Activated CD4-positive, alpha-beta memory T cell treated with anti-CD3 and anti-CD28 coated beads for 36 hours (primary cell): ENCODE measurements around the gene PLEKHA4. TPM values are rescaled to one million over a fixed set of nuclear protein-coding genes. Genes with fewer than 3 reads are reported as not detected.
"Not testable (repeated sequence)": the region's sequence is repeated elsewhere in the genome, so short reads cannot be mapped to it uniquely, and the experiment has no call there.

Experiments used
- CTCF ChIA-PET: fragments of 350-600 bp; sonication (Branson Sonifier 250); formaldehyde crosslinking; loops from one replicate; lab custom pipeline; 2021; ENCODE audit warnings: antibody characterized with exemption, inconsistent platforms; lab: Charles Lee
- POLR2A ChIA-PET: fragments of 350-600 bp; sonication (Branson Sonifier 250); formaldehyde crosslinking; loops from one replicate; lab custom pipeline; 2021; ENCODE audit warnings: antibody characterized with exemption; lab: Charles Lee
- DNase-seq: peaks from one replicate; pipeline ENCODE4 v3.0.0-alpha.2; 2020
- H3K27ac Mint-ChIP-seq: one replicate; pipeline ENCODE4 v1.8.0; 2021; ENCODE audit warnings: mixed read lengths
- H3K27me3 Mint-ChIP-seq: one replicate; pipeline ENCODE4 v1.8.0; 2021; ENCODE audit warnings: mixed read lengths
- H3K36me3 Mint-ChIP-seq: one replicate; pipeline ENCODE4 v1.8.0; 2021; ENCODE audit warnings: mixed read lengths
- H3K4me1 Mint-ChIP-seq: one replicate; pipeline ENCODE4 v1.8.0; 2021; ENCODE audit warnings: low read depth, mixed read lengths
- H3K4me3 Mint-ChIP-seq: one replicate; pipeline ENCODE4 v1.8.0; 2021; ENCODE audit warnings: mild to moderate bottlenecking, mixed read lengths
- H3K9me3 Mint-ChIP-seq: one replicate; pipeline ENCODE4 v1.8.0; 2021; ENCODE audit warnings: mixed read lengths
- intact Hi-C: fragments of 100-400 bp; cut with micrococcal nuclease; formaldehyde crosslinking; loops from one replicate; pipeline ENCODE4 v1.15.1; 2023
- total RNA-seq, 2 experiments: library from RNA; stranded (reverse); gene quantifications; one replicate each; pipeline ENCODE4 v1.2.3, GENCODE V29; 2021

Gene PLEKHA4
- total RNA-seq, 2 experiments from 2014 or later = 10.5 to 11.0 TPM

- CTCF ChIA-PET = interaction anchor here (3.1 kb wide), 1 partner anchor 91 kb away, joined by 14 read pairs; the partner anchor contains the start of genes GYS1 and RUVBL2
- H3K27ac Mint-ChIP-seq, intact Hi-C loops: not testable (repeated sequence)
These were observed 33.9 kb upstream of the PLEKHA4 start for GRCh38 chr19:48902291-48902690.

GRCh38 chr19:48900477-48901406 is 32.3 kb upstream of the PLEKHA4 start:
- DNase-seq = peak; percentile 37
- POLR2A ChIA-PET = interaction anchor here (0.8 to 4.7 kb wide), 9 partner anchors 22 to 93 kb away, joined by 3 to 29 read pairs (median 5); partner anchors contain the start of genes FTL, GYS1, PPP1R15A and RUVBL2
- Mint-ChIP-seq H3K27me3 (peaks cover under 1% of the 10 kb centered on the region), H3K36me3 (peaks cover 28% of the 10 kb centered on the region), H3K9me3 (no peaks in the 10 kb centered on the region), H3K4me3 (peak overlapping the region; percentile 96), H3K4me1 (peaks cover 28% of the 10 kb centered on the region), H3K27ac (peak overlapping the region; percentile 97)
- CTCF ChIA-PET = interaction anchor here (0.7 to 3.1 kb wide), 11 partner anchors 25 to 866 kb away, joined by 3 to 14 read pairs (median 4); partner anchors contain the start of genes BAX, GYS1 and RUVBL2
- intact Hi-C loops = loop anchor here (1.0 to 2.0 kb wide), 3 partner anchors 25 to 64 kb away; partner anchors contain the start of genes DHDH and FTL

More at GRCh38 chr19:48902291-48902690, 33.9 kb upstream of the PLEKHA4 start:
- H3K4me3 Mint-ChIP-seq, H3K27me3 Mint-ChIP-seq, DNase-seq, H3K9me3 Mint-ChIP-seq: not testable (repeated sequence)
- peaks cover 34% of the 10 kb centered on the region for H3K36me3 Mint-ChIP-seq
- peaks cover 24% of the 10 kb centered on the region for H3K4me1 Mint-ChIP-seq
- POLR2A ChIA-PET = interaction anchor here (4.7 kb wide), 1 partner anchor 28 kb away, joined by 29 read pairs; no protein-coding TSS in a partner anchor

- Mint-ChIP-seq H3K4me1 (peaks cover 28% of the 10 kb centered on the region), H3K36me3 (peaks cover 22% of the 10 kb centered on the region), H3K9me3 (no peaks in the 10 kb centered on the region), H3K4me3 (peak within 1 kb of the TSS; percentile 96), H3K27me3 (peaks cover 7% of the 10 kb centered on the region), H3K27ac (peak within 1 kb of the TSS; percentile 97)
- ChIA-PET CTCF (interaction anchor here (0.6 to 3.1 kb wide), 7 partner anchors 25 to 867 kb away, joined by 3 to 14 read pairs (median 6); partner anchors contain the start of genes BAX, GYS1 and RUVBL2), POLR2A (interaction anchor here (0.6 to 4.7 kb wide), 8 partner anchors 14 to 93 kb away, joined by 3 to 29 read pairs (median 5); partner anchors contain the start of genes FTL, GYS1, PPP1R15A and RUVBL2)
- intact Hi-C loops = loop anchor here (1.0 to 2.0 kb wide), 3 partner anchors 25 to 65 kb away; partner anchors contain the start of genes DHDH and FTL
- DNase-seq = peak; percentile 100
These were observed 31.5 kb upstream of the PLEKHA4 start, which contains the start of gene NUCB1 for GRCh38 chr19:48899781-48900476. NUCB1 (plus strand) TSS chr19:48900312; CDS start chr19:48900797, 485 bp downstream.

GRCh38 chr19:48899386-48899749 is 31.0 kb upstream of the PLEKHA4 start:
- Mint-ChIP-seq H3K4me1 (peaks cover 28% of the 10 kb centered on the region), H3K27me3 (peaks cover 11% of the 10 kb centered on the region), H3K27ac (peak overlapping the region; percentile 97), H3K4me3 (peak overlapping the region; percentile 35), H3K36me3 (peaks cover 19% of the 10 kb centered on the region)
- DNase-seq, intact Hi-C loops, H3K9me3 Mint-ChIP-seq: not testable (repeated sequence)
- ChIA-PET POLR2A (interaction anchor here (0.6 to 4.7 kb wide), 5 partner anchors 13 to 94 kb away, joined by 3 to 29 read pairs (median 5); partner anchors contain the start of genes FTL, GYS1 and RUVBL2), CTCF (interaction anchor here (0.6 to 3.1 kb wide), 4 partner anchors 24 to 111 kb away, joined by 4 to 14 read pairs (median 6); partner anchors contain the start of genes BAX, GYS1 and RUVBL2)

GRCh38 chr19:48897181-48897580 is 28.8 kb upstream of the PLEKHA4 start:
- no peaks in the 10 kb centered on the region for H3K9me3 Mint-ChIP-seq
- H3K4me1 Mint-ChIP-seq = peaks cover 24% of the 10 kb centered on the region
- peaks cover 11% of the 10 kb centered on the region for H3K36me3 Mint-ChIP-seq
- ChIA-PET POLR2A (interaction anchor here (1.3 kb wide), 1 partner anchor 67 kb away, joined by 3 read pairs; no protein-coding TSS in a partner anchor), CTCF (no interaction called here)
- intact Hi-C loops = no loop called here
- peaks cover 11% of the 10 kb centered on the region for H3K27me3 Mint-ChIP-seq
- H3K4me3 Mint-ChIP-seq = no peak overlapping the region
- H3K27ac Mint-ChIP-seq = no peak overlapping the region
- no peak for DNase-seq

GRCh38 chr19:48896191-48896720 is 27.8 kb upstream of the PLEKHA4 start:
- Mint-ChIP-seq H3K4me1 (peaks cover 16% of the 10 kb centered on the region), H3K36me3 (peaks cover 8% of the 10 kb centered on the region), H3K4me3 (peak overlapping the region; percentile 45), H3K9me3 (no peaks in the 10 kb centered on the region), H3K27ac (no peak overlapping the region), H3K27me3 (peaks cover 14% of the 10 kb centered on the region)
- ChIA-PET POLR2A (interaction anchor here (0.6 to 1.3 kb wide), 2 partner anchors 68 to 71 kb away, joined by 3 read pairs; no protein-coding TSS in a partner anchor), CTCF (no interaction called here)
- intact Hi-C loops = no loop called here
- DNase-seq = peak; percentile 59

GRCh38 chr19:48895226-48895625 is 26.8 kb upstream of the PLEKHA4 start:
- peaks cover 14% of the 10 kb centered on the region for H3K27me3 Mint-ChIP-seq
- POLR2A ChIA-PET = no interaction called here
- CTCF ChIA-PET = interaction anchor here (0.6 kb wide), 1 partner anchor 55 kb away, joined by 3 read pairs; no protein-coding TSS in a partner anchor
- no peaks in the 10 kb centered on the region for H3K9me3 Mint-ChIP-seq
- H3K4me1 Mint-ChIP-seq = peaks cover 12% of the 10 kb centered on the region
- intact Hi-C loops = no loop called here
- no peak overlapping the region for H3K27ac Mint-ChIP-seq
- DNase-seq = no peak
- no peak overlapping the region for H3K4me3 Mint-ChIP-seq
- peaks cover 2% of the 10 kb centered on the region for H3K36me3 Mint-ChIP-seq

- H3K9me3 Mint-ChIP-seq = no peaks in the 10 kb centered on the region
- ChIA-PET CTCF (no interaction called here), POLR2A (no interaction called here)
- no peak overlapping the region for H3K4me3 Mint-ChIP-seq
- no peak overlapping the region for H3K27ac Mint-ChIP-seq
- no peaks in the 10 kb centered on the region for H3K4me1 Mint-ChIP-seq
- peaks cover 12% of the 10 kb centered on the region for H3K27me3 Mint-ChIP-seq
- DNase-seq = no peak
- intact Hi-C loops = no loop called here
- no peaks in the 10 kb centered on the region for H3K36me3 Mint-ChIP-seq
These were observed 22.1 kb upstream of the PLEKHA4 start for GRCh38 chr19:48890551-48890950.

- H3K36me3 Mint-ChIP-seq, H3K9me3 Mint-ChIP-seq, DNase-seq, H3K27me3 Mint-ChIP-seq, POLR2A ChIA-PET, CTCF ChIA-PET, H3K4me3 Mint-ChIP-seq, H3K4me1 Mint-ChIP-seq, intact Hi-C loops, H3K27ac Mint-ChIP-seq: not testable (repeated sequence)
These were observed 21.1 kb upstream of the PLEKHA4 start for GRCh38 chr19:48889496-48889895.

- CTCF ChIA-PET = no interaction called here
- no peak for DNase-seq
- intact Hi-C loops = no loop called here
- POLR2A ChIA-PET = no interaction called here
- no peaks in the 10 kb centered on the region for H3K36me3 Mint-ChIP-seq
- no peaks in the 10 kb centered on the region for H3K4me1 Mint-ChIP-seq
- H3K4me3 Mint-ChIP-seq = no peak overlapping the region
- no peak overlapping the region for H3K27ac Mint-ChIP-seq
- H3K9me3 Mint-ChIP-seq = no peaks in the 10 kb centered on the region
- H3K27me3 Mint-ChIP-seq = peaks cover 3% of the 10 kb centered on the region
These were observed 19.6 kb upstream of the PLEKHA4 start for GRCh38 chr19:48887861-48888612.
